Activated CD4-positive, alpha-beta T cell treated with anti-CD3 and anti-CD28 coated beads for 1 hour (primary cell): ENCODE results near the gene MIER2.

Experiments used
- DNase-seq: peaks from one replicate; pipeline ENCODE4 v3.0.0-alpha.2; 2020

Gene MIER2

GRCh38 chr19:328025-328505 is 16.5 kb downstream of the MIER2 start:
- DNase-seq, result no peak

- no peak for DNase-seq
These were observed 17.1 kb downstream of the MIER2 start for GRCh38 chr19:327291-328024.

GRCh38 chr19:326871-327270 is 17.7 kb downstream of the MIER2 start:
- no peak for DNase-seq

- DNase-seq, result no peak
These were observed 18.5 kb downstream of the MIER2 start for GRCh38 chr19:325937-326565.

- DNase-seq, result no peak
These were observed 19.2 kb downstream of the MIER2 start for GRCh38 chr19:325173-325936.

- DNase-seq, result no peak
These were observed 19.9 kb downstream of the MIER2 start for GRCh38 chr19:324716-325115.

GRCh38 chr19:322616-323015 is 22.0 kb downstream of the MIER2 start:
- no peak for DNase-seq

GRCh38 chr19:318509-318774 is 26.2 kb downstream of the MIER2 start:
- no peak for DNase-seq

- no peak for DNase-seq
These were observed 26.7 kb downstream of the MIER2 start for GRCh38 chr19:317710-318508.

GRCh38 chr19:315811-316210 is 28.8 kb downstream of the MIER2 start:
- no peak for DNase-seq

GRCh38 chr19:313988-314815 is 30.4 kb downstream of the MIER2 start:
- no peak for DNase-seq

- no peak for DNase-seq
These were observed 31.2 kb downstream of the MIER2 start for GRCh38 chr19:313169-313987.

- no peak for DNase-seq
These were observed 32.8 kb downstream of the MIER2 start for GRCh38 chr19:311813-312261.

- DNase-seq, result no peak
These were observed 33.7 kb downstream of the MIER2 start for GRCh38 chr19:310781-311496.

GRCh38 chr19:310141-310651 is 34.4 kb downstream of the MIER2 start:
- no peak for DNase-seq

- DNase-seq, result no peak
These were observed 35.4 kb downstream of the MIER2 start for GRCh38 chr19:309206-309565.

- no peak for DNase-seq
These were observed 36.0 kb downstream of the MIER2 start for GRCh38 chr19:308471-309205.

- no peak for DNase-seq
These were observed 36.7 kb downstream of the MIER2 start for GRCh38 chr19:307793-308420.

GRCh38 chr19:307111-307531 is 37.5 kb downstream of the MIER2 start:
- DNase-seq, result no peak
